Measurements from ENCODE around the gene BCL6.

The BCL6 gene

GRCh38 chr3:187759601-187760000 lies 14.3 kb upstream of the BCL6 start:
- DNase-seq (ENCODE audit: low read depth), result no peak

GRCh38 chr3:187758318-187758955 lies 13.2 kb upstream of the BCL6 start:
- no peak for DNase-seq (ENCODE audit: low read depth)

GRCh38 chr3:187753516-187753915 lies 8.2 kb upstream of the BCL6 start:
- no peak for DNase-seq (ENCODE audit: low read depth)

DNA sequence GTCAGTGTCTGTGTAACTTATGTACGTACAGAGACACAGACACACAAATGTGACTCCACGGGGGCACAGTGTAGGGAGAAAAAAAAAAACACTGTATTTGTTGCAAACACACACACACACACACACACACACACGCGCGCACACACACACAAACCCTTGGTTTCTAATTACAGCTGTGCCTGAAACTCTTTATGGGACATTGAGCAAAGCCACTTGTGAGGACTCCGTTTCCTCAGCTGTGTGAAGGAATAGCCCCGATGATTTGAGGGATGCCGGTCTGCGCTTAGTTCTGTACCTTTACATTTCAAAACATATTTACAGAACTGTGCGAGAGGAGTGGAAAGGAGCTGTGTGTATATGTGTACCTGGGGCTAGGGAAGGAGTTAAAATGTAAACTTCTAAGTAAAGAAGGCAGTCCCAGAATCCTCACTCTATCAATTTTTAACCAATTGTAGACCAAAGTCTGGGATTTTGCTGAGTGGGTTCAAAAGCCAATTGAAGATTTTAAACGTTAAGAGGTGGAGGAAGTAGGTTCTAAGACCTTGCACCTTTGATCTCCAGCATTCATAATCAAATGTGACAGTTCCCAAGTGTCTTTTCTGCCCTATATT lies 5.3 kb upstream of the BCL6 start:
- DNase-seq (ENCODE audit: low read depth), result no peak

GRCh38 chr3:187750006-187750512 lies 4.8 kb upstream of the BCL6 start:
- no peak for DNase-seq (ENCODE audit: low read depth)

- peak; percentile 91 for DNase-seq (ENCODE audit: low read depth)
Observed at GRCh38 chr3:187748050-187748481, 2.8 kb upstream of the BCL6 start.

GRCh38 chr3:187747506-187747905 lies 2.2 kb upstream of the BCL6 start:
- DNase-seq (ENCODE audit: low read depth), result no peak

DNA sequence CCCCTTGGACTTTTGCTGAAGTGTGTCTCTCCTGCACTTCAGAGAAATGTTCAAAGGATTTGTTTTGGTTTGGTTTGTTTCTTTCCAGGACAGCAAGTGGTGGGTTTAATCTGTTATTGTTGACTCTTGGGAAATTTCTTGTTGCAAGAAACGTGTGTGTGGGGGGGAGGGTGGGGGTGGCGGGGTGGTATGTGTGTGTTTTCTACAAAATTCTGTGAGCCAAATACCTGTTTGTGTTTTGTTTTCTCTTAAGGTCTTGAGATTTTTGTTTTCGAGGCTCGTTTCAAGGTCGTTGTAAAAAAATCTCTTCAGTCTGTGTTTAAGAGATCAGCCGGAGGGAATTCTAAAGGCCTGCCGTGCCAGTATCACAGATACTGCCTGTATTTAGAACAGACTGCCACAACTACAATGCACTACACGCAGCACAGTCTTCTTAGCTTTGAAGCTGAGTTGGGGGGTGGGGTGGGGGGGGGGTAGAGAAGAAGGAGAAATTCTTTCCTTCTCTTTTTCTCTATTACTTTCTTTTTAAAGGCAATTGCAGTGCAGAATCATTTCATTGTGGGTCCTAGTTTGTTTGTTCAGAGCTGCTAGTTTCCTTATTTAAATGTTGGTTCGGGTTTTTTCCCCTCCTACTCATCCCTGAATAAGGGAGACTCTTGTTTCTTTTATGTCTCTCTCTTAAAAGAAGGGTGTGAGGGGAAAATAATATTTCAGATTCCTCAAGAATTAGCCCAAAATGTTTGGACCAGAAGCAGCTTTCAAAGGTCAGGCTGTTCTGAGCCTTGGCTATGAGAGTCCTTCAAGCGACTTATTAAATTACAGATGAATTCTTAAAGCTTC lies 1.4 kb upstream of the BCL6 start:
- no peak for DNase-seq (ENCODE audit: low read depth)

GRCh38 chr3:187746059-187746441 lies 782 bp upstream of the BCL6 start:
- no peak for DNase-seq (ENCODE audit: low read depth)

DNA sequence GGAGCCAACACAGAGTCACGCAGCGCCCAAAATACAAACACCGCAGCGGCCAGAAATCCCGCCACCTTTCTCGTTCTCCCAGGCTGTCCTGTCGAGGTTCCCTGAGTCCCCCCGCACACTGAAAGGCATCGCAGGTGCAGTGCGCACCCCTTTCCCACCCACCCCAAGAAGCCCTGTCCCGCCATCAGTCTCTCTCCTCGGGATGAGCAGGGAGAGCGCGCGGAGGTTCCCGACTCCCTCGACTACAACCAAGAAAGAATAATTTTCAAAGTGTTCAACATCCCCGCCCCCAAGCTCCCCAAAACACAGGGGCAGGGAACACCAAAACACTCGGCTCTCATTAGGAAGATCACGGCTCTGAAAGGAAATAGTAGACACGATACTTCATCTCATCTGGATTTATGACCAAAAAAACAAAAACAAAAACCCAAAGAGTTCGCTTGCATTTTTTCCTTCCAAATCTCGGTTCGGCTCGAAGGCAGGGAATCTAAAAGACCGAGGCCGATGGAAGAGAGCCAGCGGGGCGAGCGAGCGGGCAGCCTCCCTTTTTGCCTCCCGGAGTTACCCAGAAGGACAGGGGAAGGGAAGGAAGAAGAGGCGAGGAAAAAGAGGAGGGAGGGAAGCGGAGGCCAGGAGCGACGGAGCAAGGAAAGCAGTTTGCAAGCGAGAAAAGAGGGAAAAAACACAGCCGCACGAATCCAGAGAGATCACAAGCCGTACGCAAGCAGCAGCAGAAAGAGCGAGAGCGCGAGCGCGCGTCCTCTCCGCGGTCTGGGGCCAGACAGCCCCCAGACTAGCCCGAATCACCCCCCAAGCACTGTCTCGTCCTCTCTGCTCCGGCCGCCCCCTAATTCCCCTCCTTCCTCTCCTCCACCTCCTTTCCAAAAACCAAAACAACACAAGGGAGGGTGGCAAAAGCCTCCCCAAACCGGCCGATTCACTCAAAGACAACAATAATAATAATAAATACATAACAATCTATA lies 808 bp downstream of the BCL6 start:
- peak; percentile 42 for DNase-seq (ENCODE audit: low read depth)

DNA sequence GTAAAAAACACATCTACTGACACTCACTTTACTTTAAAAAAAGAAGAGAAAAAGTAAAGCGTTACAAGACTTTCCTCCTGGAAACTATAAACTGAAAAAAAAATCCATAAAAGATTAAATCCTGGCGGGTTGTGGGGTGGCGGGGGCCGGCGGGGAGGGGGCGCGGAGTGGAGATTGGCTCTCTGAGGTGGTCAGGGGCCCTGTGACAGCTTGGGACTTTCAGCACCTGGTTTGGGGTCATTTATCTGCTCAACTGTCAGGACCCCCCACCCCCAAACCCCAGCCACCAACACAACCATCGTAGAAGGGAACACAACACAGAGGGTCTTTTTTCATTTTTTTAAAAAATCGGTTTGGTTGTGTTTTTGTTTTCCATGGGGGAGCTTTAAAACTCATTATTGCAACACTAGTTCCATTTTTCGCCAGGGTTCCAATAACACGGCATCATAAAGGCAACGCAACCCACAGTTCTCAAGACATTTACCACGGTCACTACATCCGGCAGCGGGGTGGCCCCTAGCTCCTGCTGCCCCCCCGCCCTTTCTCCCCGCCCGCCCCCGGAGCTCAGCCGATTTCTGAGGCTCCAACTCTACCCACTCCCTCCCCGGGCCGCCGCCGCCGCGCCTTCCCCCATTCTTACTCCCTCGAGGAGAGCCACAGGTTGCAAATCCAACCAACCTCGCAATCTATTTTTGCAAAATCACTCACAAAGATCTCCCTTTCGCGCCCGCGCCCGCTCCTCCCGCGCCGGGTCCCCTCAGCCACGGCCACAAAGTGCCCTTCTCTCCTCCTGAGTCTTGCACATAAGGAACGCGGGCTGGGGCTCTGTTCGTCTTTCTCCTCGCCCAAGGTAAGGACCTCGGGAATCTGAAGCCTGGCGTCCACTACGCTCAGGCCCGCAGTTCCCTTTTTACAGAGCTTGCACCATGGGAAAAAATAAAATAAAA lies 1.8 kb downstream of the BCL6 start:
- peak; percentile 41 for DNase-seq (ENCODE audit: low read depth)

DNA sequence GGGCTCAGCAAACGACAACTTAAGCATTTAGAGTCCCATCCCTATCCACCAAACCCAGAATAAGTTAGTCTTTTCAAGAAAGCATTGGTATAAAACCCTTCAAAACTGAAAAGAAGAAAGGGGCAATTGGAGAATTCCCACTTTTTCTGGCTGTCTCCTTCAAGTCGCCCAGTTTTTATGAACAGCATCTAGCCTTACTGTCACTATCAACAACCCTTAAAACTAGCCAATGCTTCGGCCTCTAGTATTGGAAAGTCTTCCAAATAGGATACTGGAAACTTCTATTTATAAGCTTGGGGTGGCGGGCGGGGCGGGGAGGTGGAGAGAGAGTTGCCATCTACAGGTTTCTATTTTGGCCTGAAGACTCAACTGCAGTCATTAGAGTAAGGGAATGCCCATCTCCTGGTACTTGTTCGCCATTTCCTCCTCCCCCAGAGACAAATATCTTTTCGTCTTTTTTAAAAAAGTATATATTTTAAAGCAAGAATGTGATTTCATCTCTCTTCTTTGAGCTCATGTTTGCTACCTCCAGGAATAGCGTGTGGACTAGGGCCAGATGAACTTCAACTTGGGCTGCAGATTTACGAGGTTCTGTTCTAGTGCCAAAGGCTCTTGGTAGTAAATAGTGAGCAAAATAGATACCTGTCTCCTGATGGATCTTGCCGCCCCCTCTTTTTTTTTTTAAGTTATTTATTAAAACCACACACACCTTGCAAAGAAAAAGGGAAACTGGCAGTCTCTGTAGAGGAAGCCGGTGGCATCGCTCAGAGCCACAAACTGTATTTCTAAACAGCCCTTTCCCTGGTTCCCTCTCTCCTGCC lies 2.7 kb downstream of the BCL6 start:
- no peak for DNase-seq (ENCODE audit: low read depth)

- peak; percentile 70 for DNase-seq (ENCODE audit: low read depth)
Observed at GRCh38 chr3:187741403-187742350, 3.6 kb downstream of the BCL6 start.

- DNase-seq (ENCODE audit: low read depth), result peak; percentile 64
Observed at GRCh38 chr3:187740421-187741399, 4.6 kb downstream of the BCL6 start.

DNA sequence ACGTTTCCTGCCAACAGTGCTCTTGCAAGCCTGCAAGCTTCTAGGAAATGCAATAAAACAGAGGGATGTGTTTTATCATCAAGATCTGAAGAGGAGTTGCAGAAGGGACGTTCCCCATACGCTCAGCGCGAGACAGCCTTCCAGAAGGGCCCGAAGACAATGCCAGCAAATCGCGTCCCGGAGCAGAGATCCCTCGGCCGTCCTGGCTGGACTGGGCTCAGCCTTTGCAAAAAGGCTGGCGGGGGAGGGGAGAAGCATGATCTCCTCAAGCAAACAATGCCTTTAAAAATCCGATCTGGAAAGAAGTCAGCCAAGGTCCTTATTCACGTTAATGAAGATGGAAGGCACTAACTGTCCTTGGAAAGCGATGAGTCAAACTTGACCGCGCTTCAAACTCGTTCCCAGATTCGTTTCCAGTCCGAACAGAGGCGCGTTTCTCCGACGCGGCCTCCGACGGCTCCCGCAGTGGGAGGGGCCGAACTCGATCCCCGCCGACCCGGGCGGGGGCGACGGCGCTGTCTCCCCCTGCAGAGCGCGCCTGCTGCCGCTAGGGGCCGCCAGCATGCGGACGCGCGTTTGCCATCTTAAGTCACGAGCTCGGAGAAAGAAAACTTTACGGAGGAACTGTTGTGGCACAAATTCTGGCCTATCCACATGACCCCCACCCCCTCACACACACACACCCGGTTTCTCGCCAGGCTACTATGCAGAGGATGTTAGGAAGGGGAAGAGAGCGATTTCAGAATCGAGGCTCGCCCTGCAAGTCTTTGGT lies 5.5 kb downstream of the BCL6 start:
- DNase-seq (ENCODE audit: low read depth), result peak; percentile 64

GRCh38 chr3:187739094-187739560 lies 6.1 kb downstream of the BCL6 start:
- no peak for DNase-seq (ENCODE audit: low read depth)
